ENCODE results near the gene PRIM2.
"Not testable (repeated sequence)": the region's sequence is repeated elsewhere in the genome, so short reads cannot be mapped to it uniquely, and the experiment has no call there.

The PRIM2 gene

DNA sequence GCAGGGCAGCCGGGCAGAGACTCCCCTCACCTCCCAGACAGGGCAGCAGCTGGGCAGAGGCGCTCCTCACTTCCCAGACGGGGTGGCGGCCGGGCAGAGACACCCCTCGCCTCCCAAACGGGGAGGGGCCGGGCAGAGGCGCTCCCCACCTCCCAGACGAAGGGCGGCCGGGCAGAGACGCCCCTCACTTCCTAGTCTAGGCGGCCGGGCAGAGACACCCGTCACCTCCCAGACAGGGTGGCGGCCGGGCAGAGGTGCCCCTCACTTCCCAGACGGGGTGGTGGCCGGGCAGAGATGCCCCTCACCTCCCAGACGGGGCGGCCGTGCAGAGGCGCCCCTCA, 6.6 kb upstream of the PRIM2 start:
- Histone ChIP-seq H3K9me3 (ENCODE audit: control insufficient read depth, low read length) (no peaks in the 10 kb centered on the region), H3K9ac (no peak overlapping the region), H3K36me3 (ENCODE audit: control insufficient read depth, insufficient read depth, low read length) (no peaks in the 10 kb centered on the region), H3K4me2 (ENCODE audit: low read length) (no peak overlapping the region), H3K4me1 (no peaks in the 10 kb centered on the region), H2AFZ (no peak overlapping the region), H3K27ac (no peak overlapping the region), H3K27me3 (ENCODE audit: control insufficient read depth, insufficient read depth, low read length) (no peaks in the 10 kb centered on the region), H3K4me3 (ENCODE audit: low read depth, low read length) (no peak overlapping the region), H3K79me2 (no peaks in the 10 kb centered on the region)
- TF ChIP-seq, protein P1, sequence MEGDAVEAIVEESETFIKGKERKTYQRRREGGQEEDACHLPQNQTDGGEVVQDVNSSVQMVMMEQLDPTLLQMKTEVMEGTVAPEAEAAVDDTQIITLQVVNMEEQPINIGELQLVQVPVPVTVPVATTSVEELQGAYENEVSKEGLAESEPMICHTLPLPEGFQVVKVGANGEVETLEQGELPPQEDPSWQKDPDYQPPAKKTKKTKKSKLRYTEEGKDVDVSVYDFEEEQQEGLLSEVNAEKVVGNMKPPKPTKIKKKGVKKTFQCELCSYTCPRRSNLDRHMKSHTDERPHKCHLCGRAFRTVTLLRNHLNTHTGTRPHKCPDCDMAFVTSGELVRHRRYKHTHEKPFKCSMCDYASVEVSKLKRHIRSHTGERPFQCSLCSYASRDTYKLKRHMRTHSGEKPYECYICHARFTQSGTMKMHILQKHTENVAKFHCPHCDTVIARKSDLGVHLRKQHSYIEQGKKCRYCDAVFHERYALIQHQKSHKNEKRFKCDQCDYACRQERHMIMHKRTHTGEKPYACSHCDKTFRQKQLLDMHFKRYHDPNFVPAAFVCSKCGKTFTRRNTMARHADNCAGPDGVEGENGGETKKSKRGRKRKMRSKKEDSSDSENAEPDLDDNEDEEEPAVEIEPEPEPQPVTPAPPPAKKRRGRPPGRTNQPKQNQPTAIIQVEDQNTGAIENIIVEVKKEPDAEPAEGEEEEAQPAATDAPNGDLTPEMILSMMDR (IDR thresholded peaks at IDR 0.05), result no peak

DNA sequence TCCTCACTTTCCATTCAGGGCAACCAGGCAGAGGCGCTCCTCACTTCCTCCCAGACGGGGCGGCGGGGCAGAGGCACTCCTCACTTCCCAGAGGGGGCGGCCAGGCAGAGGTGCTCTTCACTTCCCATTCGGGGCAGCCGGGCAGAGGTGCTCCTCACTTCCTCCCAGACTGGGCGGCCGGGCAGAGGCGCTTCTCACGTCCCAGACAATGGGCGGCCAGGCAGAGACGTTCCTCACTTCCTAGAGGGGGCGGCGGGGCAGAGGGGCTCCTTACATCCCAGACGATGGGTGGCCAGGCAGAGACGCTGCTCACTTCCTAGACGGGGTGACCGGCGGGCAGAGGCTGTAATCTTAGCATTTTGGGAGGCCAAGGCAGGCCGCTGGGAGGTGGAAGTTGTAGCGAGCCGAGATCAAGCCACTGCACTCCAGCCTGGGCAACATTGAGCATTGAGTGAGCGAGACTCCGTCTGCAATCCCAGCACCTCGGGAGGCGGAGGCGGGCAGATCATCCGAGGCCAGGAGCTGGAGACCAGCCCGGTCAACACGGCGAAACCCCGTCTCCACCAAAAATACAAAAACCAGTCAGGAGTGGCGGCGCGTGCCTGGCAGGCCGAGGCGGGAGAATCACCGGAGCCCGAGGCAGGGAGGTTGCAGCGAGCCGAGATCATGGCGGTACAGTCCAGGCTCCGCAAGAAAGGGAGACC, 6.0 kb upstream of the PRIM2 start:
- H3K9ac ChIP-seq; H2AFZ ChIP-seq; H3K4me1 ChIP-seq; H3K4me3 ChIP-seq (ENCODE audit: low read depth, low read length); H3K27ac ChIP-seq; H3K9me3 ChIP-seq (ENCODE audit: control insufficient read depth, low read length); H3K36me3 ChIP-seq (ENCODE audit: control insufficient read depth, insufficient read depth, low read length); H3K27me3 ChIP-seq (ENCODE audit: control insufficient read depth, insufficient read depth, low read length); H3K79me2 ChIP-seq; H3K4me2 ChIP-seq (ENCODE audit: low read length): not testable (repeated sequence)

DNA sequence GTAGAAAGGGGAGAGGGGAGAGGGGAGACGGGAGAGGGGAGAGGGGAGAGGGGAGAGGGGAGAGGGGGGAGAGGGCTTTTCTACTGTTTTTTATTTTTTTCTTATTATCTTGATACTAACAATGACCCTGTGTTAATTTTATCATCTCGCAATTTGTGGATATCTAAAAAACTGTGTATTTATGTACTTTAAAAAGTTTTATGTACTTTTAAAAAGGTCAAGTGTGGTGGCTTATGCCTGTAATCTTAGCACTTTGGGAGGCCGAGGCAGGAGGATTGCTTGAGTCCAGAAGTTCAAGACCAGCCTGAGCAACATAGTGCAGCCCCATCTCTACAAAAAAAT, 5.5 kb upstream of the PRIM2 start:
- Histone ChIP-seq H3K27me3 (ENCODE audit: control insufficient read depth, insufficient read depth, low read length) (no peaks in the 10 kb centered on the region), H3K4me2 (ENCODE audit: low read length) (no peak overlapping the region), H3K9me3 (ENCODE audit: control insufficient read depth, low read length) (no peaks in the 10 kb centered on the region), H3K27ac (no peak overlapping the region), H3K36me3 (ENCODE audit: control insufficient read depth, insufficient read depth, low read length) (no peaks in the 10 kb centered on the region), H3K4me1 (no peaks in the 10 kb centered on the region), H3K9ac (no peak overlapping the region), H3K4me3 (ENCODE audit: low read depth, low read length) (no peak overlapping the region), H3K79me2 (no peaks in the 10 kb centered on the region), H2AFZ (no peak overlapping the region)
- TF ChIP-seq, protein P1 (IDR thresholded peaks at IDR 0.05), result no peak

DNA sequence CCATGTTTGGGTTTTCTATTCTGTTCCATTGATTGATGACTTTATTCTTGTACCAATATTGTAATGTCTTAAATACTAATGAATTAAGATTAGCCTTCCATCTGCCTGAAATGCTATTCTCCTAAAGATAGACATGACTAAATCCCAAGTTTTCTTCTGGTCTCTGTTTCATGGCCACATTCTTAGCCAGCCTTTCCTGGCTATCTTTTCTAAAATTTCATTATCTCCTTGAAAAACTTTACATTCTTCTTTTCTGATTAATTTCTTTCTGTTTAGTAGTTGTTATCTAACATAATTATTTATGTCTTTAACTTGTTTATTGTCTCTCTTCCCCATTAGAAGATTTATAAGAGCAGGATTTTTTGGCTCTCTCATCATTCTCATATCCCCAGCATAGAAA, 4.4 kb upstream of the PRIM2 start:
- no peaks in the 10 kb centered on the region for H3K36me3 ChIP-seq (ENCODE audit: control insufficient read depth, insufficient read depth, low read length)
- no peak overlapping the region for H3K27ac ChIP-seq
- no peak overlapping the region for H3K4me2 ChIP-seq (ENCODE audit: low read length)
- H2AFZ ChIP-seq, result no peak overlapping the region
- H3K27me3 ChIP-seq (ENCODE audit: control insufficient read depth, insufficient read depth, low read length), result no peaks in the 10 kb centered on the region
- no peak overlapping the region for H3K4me3 ChIP-seq (ENCODE audit: low read depth, low read length)
- H3K9ac ChIP-seq, result no peak overlapping the region
- TF ChIP-seq, protein P1 (IDR thresholded peaks at IDR 0.05), result no peak
- H3K9me3 ChIP-seq (ENCODE audit: control insufficient read depth, low read length), result no peaks in the 10 kb centered on the region
- no peaks in the 10 kb centered on the region for H3K79me2 ChIP-seq
- H3K4me1 ChIP-seq, result no peaks in the 10 kb centered on the region

GRCh38 chr6:57313711-57314471, 3.5 kb upstream of the PRIM2 start:
- Histone ChIP-seq H3K36me3 (ENCODE audit: control insufficient read depth, insufficient read depth, low read length) (no peaks in the 10 kb centered on the region), H3K9me3 (ENCODE audit: control insufficient read depth, low read length) (no peaks in the 10 kb centered on the region), H3K4me2 (ENCODE audit: low read length) (no peak overlapping the region), H3K4me1 (no peaks in the 10 kb centered on the region), H3K27me3 (ENCODE audit: control insufficient read depth, insufficient read depth, low read length) (no peaks in the 10 kb centered on the region), H3K9ac (no peak overlapping the region), H3K4me3 (ENCODE audit: low read depth, low read length) (no peak overlapping the region), H2AFZ (no peak overlapping the region), H3K27ac (no peak overlapping the region), H3K79me2 (no peaks in the 10 kb centered on the region)
- TF ChIP-seq, protein P1 (IDR thresholded peaks at IDR 0.05), result no peak

Data from parathyroid adenoma (tissue), 2 donors.